CD14-positive monocyte (primary cell): ENCODE results near the gene SORD. TPM values are rescaled to one million over a fixed set of nuclear protein-coding genes. Genes with fewer than 3 reads are reported as not detected.
A peak's percentile ranks its signal among the peaks of the same experiment; 100 is the strongest.

ENCODE experiments used
- DNase-seq, 3 donors: peaks; one replicate each; pipeline ENCODE4 v3.0.0-alpha.2; 2011 to 2022
- H2AFZ ChIP-seq: 2 replicates; pipeline ENCODE4 v1.6.0; 2012; ENCODE audit warnings: mild to moderate bottlenecking, low read depth, low read length, inconsistent platforms; ENCODE audit not compliant: insufficient read depth, poor library complexity, severe bottlenecking
- H3K27ac ChIP-seq, 2 donors: 1 replicate in 1 of 2; 2 replicates in 1 of 2; pipeline ENCODE4 v1.5.1; 2012 to 2013; ENCODE audit warnings: low read length in 2 of 2, control low read depth in 1 of 2, inconsistent platforms in 1 of 2, low read depth in 1 of 2, mild to moderate bottlenecking in 1 of 2
- H3K27me3 ChIP-seq, 2 donors: one replicate each; pipeline versions ENCODE4 v1.6.0 to v1.6.1; 2011 to 2013; ENCODE audit warnings: low read length in 2 of 2; ENCODE audit not compliant: control insufficient read depth in 2 of 2, insufficient read depth in 2 of 2
- H3K36me3 ChIP-seq, 2 donors: replicated peaks in 1 of 2; 1 replicate in 1 of 2; 2 replicates in 1 of 2; pipeline versions ENCODE4 v1.5.1 to v1.6.1; 2012 to 2013; ENCODE audit warnings: low read length in 2 of 2, control low read depth in 1 of 2, inconsistent platforms in 1 of 2, mild to moderate bottlenecking in 1 of 2; ENCODE audit not compliant: insufficient read depth in 2 of 2, control insufficient read depth in 1 of 2
- H3K4me1 ChIP-seq, 2 donors: 1 replicate in 1 of 2; 2 replicates in 1 of 2; pipeline versions ENCODE4 v1.5.1 to v1.6.1; 2012 to 2013; ENCODE audit warnings: low read length in 2 of 2, control low read depth in 1 of 2, inconsistent platforms in 1 of 2, mild to moderate bottlenecking in 1 of 2, moderate library complexity in 1 of 2; ENCODE audit not compliant: insufficient read depth in 2 of 2, control insufficient read depth in 1 of 2
- H3K4me2 ChIP-seq: replicated peaks from 2 replicates; pipeline ENCODE3; 2012; ENCODE audit warnings: low read length, moderate library complexity, mild to moderate bottlenecking; ENCODE audit not compliant: poor library complexity, severe bottlenecking; ENCODE audit errors: extremely low read depth
- H3K4me3 ChIP-seq, 3 experiments: fragments of 200-600 bp in 1 of 3; sonication (generic) in 1 of 3; replicated peaks in 1 of 3; 1 replicate in 2 of 3; 2 replicates in 1 of 3; pipeline ENCODE4 v1.5.1; 2011 to 2013; ENCODE audit warnings: low read length in 3 of 3, mild to moderate bottlenecking in 3 of 3, control low read depth in 2 of 3, low read depth in 2 of 3, inconsistent platforms in 1 of 3, moderate library complexity in 1 of 3
- H3K79me2 ChIP-seq: 2 replicates; pipeline ENCODE4 v1.6.0; 2012; ENCODE audit warnings: mild to moderate bottlenecking, control low read depth, inconsistent platforms, low read length, moderate library complexity; ENCODE audit not compliant: insufficient read depth
- H3K9ac ChIP-seq: 2 replicates; pipeline ENCODE4 v1.6.0; 2017; ENCODE audit warnings: low read length, mild to moderate bottlenecking; ENCODE audit not compliant: insufficient read depth, poor library complexity, severe bottlenecking
- H3K9me3 ChIP-seq, 2 donors: replicated peaks in 1 of 2; 1 replicate in 1 of 2; 2 replicates in 1 of 2; pipeline versions ENCODE4 v1.5.1 to v1.6.1; 2012 to 2013; ENCODE audit warnings: low read length in 2 of 2, control low read depth in 1 of 2; ENCODE audit not compliant: control insufficient read depth in 1 of 2, insufficient read depth in 1 of 2
- H4K20me1 ChIP-seq: 2 replicates; pipeline ENCODE4 v1.6.0; 2012; ENCODE audit warnings: mild to moderate bottlenecking, low read length, control low read depth, moderate library complexity; ENCODE audit not compliant: insufficient read depth
- H3K27ac Mint-ChIP-seq, 7 donors: one replicate each; pipeline ENCODE4 v1.8.0; 2020; ENCODE audit warnings: mild to moderate bottlenecking in 7 of 7, mixed read lengths in 7 of 7, moderate library complexity in 6 of 7, inconsistent platforms in 2 of 7
- H3K27me3 Mint-ChIP-seq, 3 donors: one replicate each; pipeline ENCODE4 v1.8.0; 2021 to 2022; ENCODE audit warnings: low read depth in 3 of 3, mild to moderate bottlenecking in 3 of 3, mixed read lengths in 3 of 3, moderate library complexity in 3 of 3, inconsistent platforms in 1 of 3
- H3K36me3 Mint-ChIP-seq, 2 donors: one replicate each; pipeline ENCODE4 v1.8.0; 2020; ENCODE audit warnings: mixed read lengths in 2 of 2, inconsistent platforms in 1 of 2, mild to moderate bottlenecking in 1 of 2
- H3K4me1 Mint-ChIP-seq: one replicate; pipeline ENCODE4 v1.8.0; 2020; ENCODE audit warnings: mild to moderate bottlenecking, mixed read lengths
- H3K4me3 Mint-ChIP-seq, 2 donors: one replicate each; pipeline ENCODE4 v1.8.0; 2020; ENCODE audit warnings: mild to moderate bottlenecking in 2 of 2, mixed read lengths in 2 of 2, moderate library complexity in 1 of 2
- H3K9me3 Mint-ChIP-seq, 7 donors: one replicate each; pipeline ENCODE4 v1.8.0; 2020 to 2022; ENCODE audit warnings: mixed read lengths in 7 of 7, mild to moderate bottlenecking in 6 of 7, moderate library complexity in 6 of 7, inconsistent platforms in 2 of 7
- WGBS: methylation state at CpG from one replicate; pipeline ENCODE4 v1.1.5; 2013; ENCODE audit warnings: missing lambda C conversion rate; ENCODE audit not compliant: insufficient coverage; 5-methylcytosine and 5-hydroxymethylcytosine counted together
- intact Hi-C, 2 donors: fragments of 100-400 bp; cut with micrococcal nuclease; formaldehyde crosslinking; loops; one replicate each; pipeline versions ENCODE4 v1.15.0 to v1.15.1; 2023
- polyA plus RNA-seq, 3 donors: library from polyadenylated mRNA; depleted of rRNA in 1 of 3; unstranded in 2 of 3; stranded (reverse) in 1 of 3; fragments of 300-500 nt in 2 of 3; fragments of >200 nt in 1 of 3; fragmentation: Illumina TruSeq in 2 of 3; gene quantifications; 1 replicate in 2 of 3; 2 replicates in 1 of 3; pipeline ENCODE4 v1.2.3, GENCODE V29; 2012 to 2021
- TF ChIP-seq, protein P1 (sequence below): fragments of 200-600 bp; IDR thresholded peaks from one replicate; pipeline ENCODE4 v1.8.0; 2022; ENCODE audit warnings: antibody characterized with exemption, mild to moderate bottlenecking

Gene SORD
- polyA plus RNA-seq, 3 donors: 17.9 to 22.6 (median 21.7) TPM

DNA sequence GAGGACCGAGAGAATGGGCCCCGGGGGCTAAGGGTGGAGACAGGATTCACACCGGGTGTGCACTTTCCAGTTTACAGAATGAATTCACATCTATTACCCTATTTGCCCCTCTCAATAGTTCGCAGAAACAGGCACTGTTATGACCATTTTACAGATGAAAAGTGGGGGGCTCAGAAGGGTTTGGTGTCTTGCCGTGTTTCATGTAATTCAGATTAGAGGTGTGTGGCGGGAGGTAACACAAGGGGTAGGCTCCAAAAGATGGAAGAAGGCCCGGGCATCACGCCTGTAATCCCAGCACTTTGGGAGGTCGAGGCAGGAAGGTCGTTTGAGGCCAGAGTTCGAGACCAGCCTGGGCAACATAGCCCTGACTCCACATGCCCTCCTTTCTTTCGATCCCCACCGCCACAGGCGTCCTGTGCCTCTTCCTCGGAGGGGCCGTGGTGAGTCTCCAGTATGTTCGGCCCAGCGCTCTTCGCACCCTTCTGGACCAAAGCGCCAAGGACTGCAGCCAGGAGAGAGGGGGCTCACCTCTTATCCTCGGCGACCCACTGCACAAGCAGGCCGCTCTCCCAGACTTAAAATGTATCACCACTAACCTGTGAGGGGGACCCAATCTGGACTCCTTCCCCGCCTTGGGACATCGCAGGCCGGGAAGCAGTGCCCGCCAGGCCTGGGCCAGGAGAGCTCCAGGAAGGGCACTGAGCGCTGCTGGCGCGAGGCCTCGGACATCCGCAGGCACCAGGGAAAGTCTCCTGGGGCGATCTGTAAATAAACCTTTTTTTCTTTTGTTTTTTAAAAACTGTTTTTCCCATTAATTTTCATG, 94.5 kb downstream of the SORD start:
- peaks cover 5 to 50% of the 10 kb centered on the region in 2 donors for H3K9me3 ChIP-seq
- peaks cover 20 to 38% of the 10 kb centered on the region in 2 donors for H3K4me1 ChIP-seq
- no peak for DNase-seq
- TF ChIP-seq, protein P1, sequence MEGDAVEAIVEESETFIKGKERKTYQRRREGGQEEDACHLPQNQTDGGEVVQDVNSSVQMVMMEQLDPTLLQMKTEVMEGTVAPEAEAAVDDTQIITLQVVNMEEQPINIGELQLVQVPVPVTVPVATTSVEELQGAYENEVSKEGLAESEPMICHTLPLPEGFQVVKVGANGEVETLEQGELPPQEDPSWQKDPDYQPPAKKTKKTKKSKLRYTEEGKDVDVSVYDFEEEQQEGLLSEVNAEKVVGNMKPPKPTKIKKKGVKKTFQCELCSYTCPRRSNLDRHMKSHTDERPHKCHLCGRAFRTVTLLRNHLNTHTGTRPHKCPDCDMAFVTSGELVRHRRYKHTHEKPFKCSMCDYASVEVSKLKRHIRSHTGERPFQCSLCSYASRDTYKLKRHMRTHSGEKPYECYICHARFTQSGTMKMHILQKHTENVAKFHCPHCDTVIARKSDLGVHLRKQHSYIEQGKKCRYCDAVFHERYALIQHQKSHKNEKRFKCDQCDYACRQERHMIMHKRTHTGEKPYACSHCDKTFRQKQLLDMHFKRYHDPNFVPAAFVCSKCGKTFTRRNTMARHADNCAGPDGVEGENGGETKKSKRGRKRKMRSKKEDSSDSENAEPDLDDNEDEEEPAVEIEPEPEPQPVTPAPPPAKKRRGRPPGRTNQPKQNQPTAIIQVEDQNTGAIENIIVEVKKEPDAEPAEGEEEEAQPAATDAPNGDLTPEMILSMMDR: no peak
- H3K4me1 Mint-ChIP-seq: peaks cover 44% of the 10 kb centered on the region
- no peak overlapping the region for H3K27ac Mint-ChIP-seq
- 21% methylated on average over 28 of the region's 33 CpGs for WGBS
- H4K20me1 ChIP-seq: no peaks in the 10 kb centered on the region
- peak overlapping the region; percentile 67 for H3K4me2 ChIP-seq
- intact Hi-C loops: no loop called here
- H2AFZ ChIP-seq: peak overlapping the region; percentile 53
- H3K27me3 ChIP-seq: peaks cover 49 to 55% of the 10 kb centered on the region in 2 donors
- peak overlapping the region; percentile 68 to 94 for H3K4me3 Mint-ChIP-seq
- H3K27ac ChIP-seq: no peak overlapping the region
- no peaks in the 10 kb centered on the region for H3K79me2 ChIP-seq
- H3K36me3 Mint-ChIP-seq: peaks cover 0 to 10% of the 10 kb centered on the region in 2 donors
- H3K27me3 Mint-ChIP-seq: peaks cover 57 to 75% (median 66%) of the 10 kb centered on the region in 3 donors
- H3K4me3 ChIP-seq: peak overlapping the region in 1 of 3 experiments; percentile 54
- H3K9me3 Mint-ChIP-seq: peaks cover 0 to 18% (median 7%) of the 10 kb centered on the region in 7 donors
- no peaks in the 10 kb centered on the region for H3K36me3 ChIP-seq
- H3K9ac ChIP-seq: peak overlapping the region; percentile 12

DNA sequence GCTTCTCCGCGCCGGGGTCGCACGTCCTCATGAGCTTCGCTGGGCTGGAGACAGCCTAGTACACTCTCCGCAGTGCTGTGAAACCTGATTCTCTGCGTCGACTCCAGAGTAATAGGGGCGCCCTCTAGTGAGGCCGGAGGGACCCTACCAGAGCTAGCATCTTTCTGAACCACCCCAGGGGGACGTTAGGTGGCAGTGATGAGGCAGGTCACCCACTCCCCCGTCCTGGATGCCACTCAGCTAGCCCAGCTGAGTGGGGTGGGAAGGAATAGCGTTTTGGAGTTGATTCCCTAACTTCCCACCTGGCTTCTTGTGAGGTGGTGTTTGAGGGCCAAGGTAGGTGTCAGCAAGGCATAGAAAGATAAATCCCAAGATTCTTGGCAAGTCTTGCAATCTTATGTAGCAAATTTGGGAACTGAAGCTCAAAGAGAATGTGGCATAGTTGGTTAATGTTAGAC, 95.2 kb downstream of the SORD start:
- peaks cover 15 to 34% of the 10 kb centered on the region in 2 donors for H3K4me1 ChIP-seq
- no peaks in the 10 kb centered on the region for H4K20me1 ChIP-seq
- H3K36me3 Mint-ChIP-seq: peaks cover 0 to 10% of the 10 kb centered on the region in 2 donors
- no peak overlapping the region for H3K27ac ChIP-seq
- H3K27me3 ChIP-seq: peaks cover 43 to 49% of the 10 kb centered on the region in 2 donors
- peak overlapping the region; percentile 68 to 94 for H3K4me3 Mint-ChIP-seq
- peaks cover 51 to 70% (median 60%) of the 10 kb centered on the region in 3 donors for H3K27me3 Mint-ChIP-seq
- peak overlapping the region in 2 of 7 donors; percentile 11 to 35 for H3K27ac Mint-ChIP-seq
- H3K4me2 ChIP-seq: peak overlapping the region; percentile 67
- peak overlapping the region in 1 of 3 experiments; percentile 54 for H3K4me3 ChIP-seq
- no peaks in the 10 kb centered on the region for H3K36me3 ChIP-seq
- H3K9ac ChIP-seq: no peak overlapping the region
- peak; percentile 74 to 82 (median 79) for DNase-seq
- H3K9me3 ChIP-seq: peaks cover 5 to 44% of the 10 kb centered on the region in 2 donors
- TF ChIP-seq, protein P1: peak; percentile 100
- H2AFZ ChIP-seq: peak overlapping the region; percentile 53
- intact Hi-C loops: no loop called here
- H3K9me3 Mint-ChIP-seq: peaks cover 0 to 17% (median 9%) of the 10 kb centered on the region in 7 donors
- WGBS: 0% methylated on average over 10 of the region's 14 CpGs
- H3K4me1 Mint-ChIP-seq: peaks cover 39% of the 10 kb centered on the region
- H3K79me2 ChIP-seq: no peaks in the 10 kb centered on the region
